ENCODE data around the gene KCNJ16. TPM values are rescaled to one million over a fixed set of nuclear protein-coding genes. Genes with fewer than 3 reads are reported as not detected.

Gene KCNJ16
- total RNA-seq, 1 experiment from 2014 or later: not detected

DNA sequence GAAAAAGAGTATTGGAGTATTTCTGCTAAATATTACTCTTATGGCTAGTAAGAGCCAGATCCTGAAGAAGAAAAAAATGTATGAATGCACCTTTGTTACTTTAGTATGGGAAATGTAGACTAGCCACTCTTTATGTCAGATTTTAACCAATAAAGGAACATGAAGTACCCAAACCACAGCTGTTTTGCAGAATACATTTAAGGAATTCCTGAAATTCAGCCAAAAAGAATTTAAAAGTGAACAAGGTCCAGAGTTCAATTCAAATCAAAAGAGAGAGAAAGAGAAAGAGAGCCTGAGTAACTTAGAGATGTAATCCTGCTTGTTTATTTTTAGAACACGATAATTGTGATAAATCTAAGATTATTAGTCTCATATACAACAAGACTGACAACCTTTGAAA, 1.2 kb downstream of the KCNJ16 start:
- no peaks in the 10 kb centered on the region for H3K36me3 ChIP-seq (ENCODE audit: insufficient read depth, low read length, poor library complexity, severe bottlenecking)
- BruUV-seq (replicated peaks): no TSS peak
- intact Hi-C loops (cut with micrococcal nuclease; ENCODE audit: unreplicated experiment): no loop called here
- no peak for DNase-seq (ENCODE audit: low spot score)
- H3K4me3 ChIP-seq (ENCODE audit: low read depth, low read length, poor library complexity, severe bottlenecking): no peak overlapping the region
- ChIA-PET CTCF (no interaction called here), POLR2A (ENCODE audit: low non-redundant PET) (no interaction called here)
- H3K27me3 ChIP-seq (replicated peaks; ENCODE audit: insufficient read depth, low read depth, low read length, poor library complexity): peaks cover 19% of the 10 kb centered on the region
- H3K4me1 ChIP-seq (ENCODE audit: insufficient read depth, low read length, poor library complexity, severe bottlenecking): no peaks in the 10 kb centered on the region
- no peaks in the 10 kb centered on the region for H3K9me3 ChIP-seq (ENCODE audit: low read depth, low read length, poor library complexity, severe bottlenecking)
- no peak overlapping the region for H3K27ac ChIP-seq (ENCODE audit: low read depth, low read length, poor library complexity, severe bottlenecking)
- no peak for TF ChIP-seq EZH2 (IDR thresholded peaks at IDR 0.05; ENCODE audit: borderline replicate concordance, low read depth, low read length, poor library complexity, severe bottlenecking)
- TF ChIP-seq, protein P1, sequence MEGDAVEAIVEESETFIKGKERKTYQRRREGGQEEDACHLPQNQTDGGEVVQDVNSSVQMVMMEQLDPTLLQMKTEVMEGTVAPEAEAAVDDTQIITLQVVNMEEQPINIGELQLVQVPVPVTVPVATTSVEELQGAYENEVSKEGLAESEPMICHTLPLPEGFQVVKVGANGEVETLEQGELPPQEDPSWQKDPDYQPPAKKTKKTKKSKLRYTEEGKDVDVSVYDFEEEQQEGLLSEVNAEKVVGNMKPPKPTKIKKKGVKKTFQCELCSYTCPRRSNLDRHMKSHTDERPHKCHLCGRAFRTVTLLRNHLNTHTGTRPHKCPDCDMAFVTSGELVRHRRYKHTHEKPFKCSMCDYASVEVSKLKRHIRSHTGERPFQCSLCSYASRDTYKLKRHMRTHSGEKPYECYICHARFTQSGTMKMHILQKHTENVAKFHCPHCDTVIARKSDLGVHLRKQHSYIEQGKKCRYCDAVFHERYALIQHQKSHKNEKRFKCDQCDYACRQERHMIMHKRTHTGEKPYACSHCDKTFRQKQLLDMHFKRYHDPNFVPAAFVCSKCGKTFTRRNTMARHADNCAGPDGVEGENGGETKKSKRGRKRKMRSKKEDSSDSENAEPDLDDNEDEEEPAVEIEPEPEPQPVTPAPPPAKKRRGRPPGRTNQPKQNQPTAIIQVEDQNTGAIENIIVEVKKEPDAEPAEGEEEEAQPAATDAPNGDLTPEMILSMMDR (conservative IDR thresholded peaks at IDR 0.05; ENCODE audit: low read depth, low read length): no peak

DNA sequence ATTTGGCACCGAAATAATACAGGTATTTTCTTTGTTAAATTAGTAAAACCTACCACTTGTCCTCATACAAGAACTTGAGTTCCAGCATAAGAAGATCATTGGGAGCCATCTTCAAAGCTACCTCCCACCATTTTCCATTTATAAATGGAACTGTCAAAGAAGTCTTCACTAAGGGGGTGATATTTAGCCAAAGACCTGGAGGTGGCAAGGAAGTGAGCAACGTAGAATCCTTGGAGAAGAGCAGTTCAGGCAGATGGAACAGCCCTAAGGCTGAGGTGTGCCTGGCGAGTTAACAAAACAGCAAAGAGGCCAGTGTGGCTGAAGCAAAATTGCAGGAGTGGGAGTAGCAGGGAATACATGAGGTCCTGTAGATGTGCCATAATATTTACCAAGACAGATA, 1.8 kb downstream of the KCNJ16 start:
- Histone ChIP-seq H3K27ac (ENCODE audit: low read depth, low read length, poor library complexity, severe bottlenecking) (no peak overlapping the region), H3K36me3 (ENCODE audit: insufficient read depth, low read length, poor library complexity, severe bottlenecking) (no peaks in the 10 kb centered on the region), H3K4me3 (ENCODE audit: low read depth, low read length, poor library complexity, severe bottlenecking) (no peak overlapping the region), H3K27me3 (replicated peaks; ENCODE audit: insufficient read depth, low read depth, low read length, poor library complexity) (peaks cover 15% of the 10 kb centered on the region), H3K9me3 (ENCODE audit: low read depth, low read length, poor library complexity, severe bottlenecking) (no peaks in the 10 kb centered on the region), H3K4me1 (ENCODE audit: insufficient read depth, low read length, poor library complexity, severe bottlenecking) (no peaks in the 10 kb centered on the region)
- DNase-seq (ENCODE audit: low spot score): no peak
- ChIA-PET POLR2A (ENCODE audit: low non-redundant PET) (no interaction called here), CTCF (no interaction called here)
- BruUV-seq (replicated peaks): no TSS peak
- TF ChIP-seq, protein P1 (conservative IDR thresholded peaks at IDR 0.05; ENCODE audit: low read depth, low read length): no peak
- TF ChIP-seq EZH2 (IDR thresholded peaks at IDR 0.05; ENCODE audit: borderline replicate concordance, low read depth, low read length, poor library complexity, severe bottlenecking): no peak
- intact Hi-C loops (cut with micrococcal nuclease; ENCODE audit: unreplicated experiment): no loop called here

DNA sequence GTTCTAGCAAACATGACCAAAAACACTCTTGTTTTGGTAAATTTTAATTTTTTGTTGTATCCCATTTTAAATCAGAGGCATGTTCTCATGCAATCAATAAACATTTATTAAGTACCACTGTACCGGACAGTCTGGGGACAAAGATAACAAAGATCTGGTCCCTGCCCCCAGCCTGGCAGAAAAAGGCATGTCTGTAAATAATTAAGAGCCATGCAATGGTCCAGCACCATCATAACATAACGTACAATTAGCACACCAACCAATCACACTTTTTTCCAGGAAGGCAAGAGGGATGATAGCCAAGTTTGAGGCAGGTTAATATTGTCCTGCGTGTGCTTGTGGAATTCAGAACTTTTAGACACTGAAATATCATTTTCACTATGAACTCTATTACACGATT, 3.5 kb downstream of the KCNJ16 start:
- no peak for TF ChIP-seq EZH2 (IDR thresholded peaks at IDR 0.05; ENCODE audit: borderline replicate concordance, low read depth, low read length, poor library complexity, severe bottlenecking)
- TF ChIP-seq, protein P1 (conservative IDR thresholded peaks at IDR 0.05; ENCODE audit: low read depth, low read length): no peak
- DNase-seq (ENCODE audit: low spot score): no peak
- Histone ChIP-seq H3K4me3 (ENCODE audit: low read depth, low read length, poor library complexity, severe bottlenecking) (no peak overlapping the region), H3K4me1 (ENCODE audit: insufficient read depth, low read length, poor library complexity, severe bottlenecking) (no peaks in the 10 kb centered on the region), H3K9me3 (ENCODE audit: low read depth, low read length, poor library complexity, severe bottlenecking) (no peaks in the 10 kb centered on the region), H3K27me3 (replicated peaks; ENCODE audit: insufficient read depth, low read depth, low read length, poor library complexity) (peaks cover 10% of the 10 kb centered on the region), H3K27ac (ENCODE audit: low read depth, low read length, poor library complexity, severe bottlenecking) (no peak overlapping the region), H3K36me3 (ENCODE audit: insufficient read depth, low read length, poor library complexity, severe bottlenecking) (no peaks in the 10 kb centered on the region)
- ChIA-PET CTCF (no interaction called here), POLR2A (ENCODE audit: low non-redundant PET) (no interaction called here)
- intact Hi-C loops (cut with micrococcal nuclease; ENCODE audit: unreplicated experiment): no loop called here
- no TSS peak for BruUV-seq (replicated peaks)

Data from A673 (cell line).